ENCODE results near the gene KCNK3. TPM values are rescaled to one million over a fixed set of nuclear protein-coding genes. Genes with fewer than 3 reads are reported as not detected.

Gene KCNK3
- total and polyA plus RNA-seq, 2 donors (not counting 1 experiment from before 2014, with no cell fraction given) = under 0.01 TPM; not detected in 1

- Histone ChIP-seq H2AFZ (ENCODE audit: low read length) (no peak overlapping the region), H3K9ac (ENCODE audit: insufficient read depth, low read length) (no peak overlapping the region), H3K27me3 (ENCODE audit: control insufficient read depth, insufficient read depth, low read length) (no peaks in the 10 kb centered on the region), H3K4me1 (ENCODE audit: control insufficient read depth, extremely low read depth, insufficient read depth, low read length) (no peaks in the 10 kb centered on the region), H3K4me3 (replicated peaks in 1 of 4; ENCODE audit: control extremely low read depth in 1 of 4, insufficient read depth in 1 of 4, low read depth in 3 of 4, low read length in 4 of 4) (no peak overlapping the region), H3K4me2 (ENCODE audit: extremely low read depth, insufficient read depth, low read length) (no peak overlapping the region), H3K79me2 (ENCODE audit: control insufficient read depth, insufficient read depth, low read length) (peaks cover 18% of the 10 kb centered on the region), H4K20me1 (ENCODE audit: control insufficient read depth, extremely low read depth, insufficient read depth, low read length) (no peaks in the 10 kb centered on the region), H3K27ac (ENCODE audit: insufficient read depth, low read length) (no peak overlapping the region), H3K36me3 (ENCODE audit: control insufficient read depth, insufficient read depth, low read length) (peaks cover 39% of the 10 kb centered on the region), H3K9me3 (ENCODE audit: control insufficient read depth, insufficient read depth, low read depth, low read length) (no peaks in the 10 kb centered on the region)
- no peak for TF ChIP-seq EZH2 (IDR thresholded peaks at IDR 0.05; ENCODE audit: low read length, missing control alignments)
- TF ChIP-seq CTCF (conservative IDR thresholded peaks at IDR 0.05 in 1 of 2, IDR thresholded peaks at IDR 0.05 in 1 of 2; ENCODE audit: low read depth in 1 of 2, low read length in 2 of 2) = no peak
- peak in 1 of 2 donors; percentile 28 for DNase-seq (ENCODE audit: low read depth in 2 of 2)
These were observed 86.0 kb downstream of the KCNK3 start for GRCh38 chr2:26778507-26778906.

GRCh38 chr2:26780203-26780760 is 87.8 kb downstream of the KCNK3 start:
- H3K36me3 ChIP-seq (ENCODE audit: control insufficient read depth, insufficient read depth, low read length) = peaks cover 29% of the 10 kb centered on the region
- peaks cover 4% of the 10 kb centered on the region for H3K79me2 ChIP-seq (ENCODE audit: control insufficient read depth, insufficient read depth, low read length)
- H2AFZ ChIP-seq (ENCODE audit: low read length) = no peak overlapping the region
- H3K9me3 ChIP-seq (ENCODE audit: control insufficient read depth, insufficient read depth, low read depth, low read length) = no peaks in the 10 kb centered on the region
- no peak overlapping the region for H3K27ac ChIP-seq (ENCODE audit: insufficient read depth, low read length)
- H3K9ac ChIP-seq (ENCODE audit: insufficient read depth, low read length) = no peak overlapping the region
- no peak overlapping the region for H3K4me2 ChIP-seq (ENCODE audit: extremely low read depth, insufficient read depth, low read length)
- no peaks in the 10 kb centered on the region for H3K4me1 ChIP-seq (ENCODE audit: control insufficient read depth, extremely low read depth, insufficient read depth, low read length)
- DNase-seq (ENCODE audit: low read depth in 2 of 2) = no peak
- no peak overlapping the region for H3K4me3 ChIP-seq (replicated peaks in 1 of 4; ENCODE audit: control extremely low read depth in 1 of 4, insufficient read depth in 1 of 4, low read depth in 3 of 4, low read length in 4 of 4)
- no peaks in the 10 kb centered on the region for H3K27me3 ChIP-seq (ENCODE audit: control insufficient read depth, insufficient read depth, low read length)
- TF ChIP-seq EZH2 (IDR thresholded peaks at IDR 0.05; ENCODE audit: low read length, missing control alignments) (no peak), CTCF (conservative IDR thresholded peaks at IDR 0.05 in 1 of 2, IDR thresholded peaks at IDR 0.05 in 1 of 2; ENCODE audit: low read depth in 1 of 2, low read length in 2 of 2) (no peak)
- H4K20me1 ChIP-seq (ENCODE audit: control insufficient read depth, extremely low read depth, insufficient read depth, low read length) = no peaks in the 10 kb centered on the region

Other genes with a start within 250 kb of the KCNK3 start
- gene OTOF, start 214.6 kb upstream of the KCNK3 start, total RNA-seq = not detected in 2 replicates
- not detected in 2 replicates for gene OTOF, start 214.6 kb upstream of the KCNK3 start, polyA plus RNA-seq
- not detected in 2 replicates for gene CIB4, start 51.4 kb upstream of the KCNK3 start, total RNA-seq
- gene CIB4, start 51.4 kb upstream of the KCNK3 start, polyA plus RNA-seq = not detected in 2 replicates
- gene SLC35F6, start 71.6 kb downstream of the KCNK3 start, total RNA-seq = 61.4 and 65.5 TPM in 2 replicates
- gene SLC35F6, start 71.6 kb downstream of the KCNK3 start, polyA plus RNA-seq = 35.2 and 50.0 TPM in 2 replicates
- gene CENPA, start 93.3 kb downstream of the KCNK3 start, total RNA-seq = 1.8 and 9.7 TPM in 2 replicates
- 6.1 and 21.2 TPM in 2 replicates for gene CENPA, start 93.3 kb downstream of the KCNK3 start, polyA plus RNA-seq
- not detected in 2 replicates for gene DPYSL5, start 155.4 kb downstream of the KCNK3 start, total RNA-seq
- gene DPYSL5, start 155.4 kb downstream of the KCNK3 start, polyA plus RNA-seq = not detected in 2 replicates